GM19099 (cell line): Measurements from ENCODE around the gene DNAJC13.

Source experiments
- POLR2A ChIP-seq: IDR thresholded peaks from 3 replicates; pipeline ENCODE4 v1.6.1; 2011; ENCODE audit warnings: low read depth; ENCODE audit not compliant: insufficient read length; ENCODE audit errors: extremely low read depth

Gene DNAJC13

GRCh38 chr3:132405188-132405587 lies 12.1 kb upstream of the DNAJC13 start:
- no peak for TF ChIP-seq POLR2A

GRCh38 chr3:132405609-132406299 lies 11.5 kb upstream of the DNAJC13 start:
- no peak for TF ChIP-seq POLR2A

GRCh38 chr3:132406587-132406986 lies 10.7 kb upstream of the DNAJC13 start:
- no peak for TF ChIP-seq POLR2A

DNA sequence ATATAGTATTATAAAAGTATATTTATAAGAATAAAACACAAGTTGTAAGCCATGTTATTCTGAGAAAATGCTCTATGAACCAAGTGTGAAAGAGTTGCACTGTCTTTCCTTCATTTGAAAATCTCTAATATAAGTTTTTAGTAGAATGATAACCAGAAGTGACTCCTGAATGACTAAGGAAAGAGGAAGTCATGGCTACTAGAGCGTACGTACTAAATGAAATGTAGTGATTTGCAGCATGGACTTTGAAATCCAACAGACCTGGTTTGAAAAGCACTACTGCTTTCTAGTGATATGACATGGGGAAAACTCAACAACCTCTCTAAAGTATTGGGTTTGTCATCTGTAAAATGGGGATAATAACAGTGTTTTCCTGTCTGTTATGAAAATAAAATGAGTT lies 10.3 kb upstream of the DNAJC13 start:
- TF ChIP-seq POLR2A: no peak

DNA sequence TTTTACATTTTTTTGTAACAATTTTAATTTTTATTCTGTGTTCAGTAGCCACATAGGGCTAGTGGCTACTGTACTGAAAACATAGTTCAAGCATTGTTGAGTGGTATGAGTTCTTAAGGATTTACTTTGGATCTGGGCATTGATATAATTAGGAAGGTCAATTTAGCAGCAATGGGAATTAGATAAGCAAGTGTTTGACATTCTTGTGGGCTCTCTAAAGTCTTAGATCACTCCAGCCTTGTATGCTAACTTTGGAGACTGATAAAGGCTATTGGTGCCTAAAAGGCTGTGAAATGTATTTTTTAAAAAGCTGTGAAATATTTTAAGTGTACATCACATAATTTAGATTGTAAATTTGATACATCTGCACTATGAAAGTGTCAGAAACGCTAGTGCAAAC lies 2.5 kb upstream of the DNAJC13 start:
- no peak for TF ChIP-seq POLR2A

DNA sequence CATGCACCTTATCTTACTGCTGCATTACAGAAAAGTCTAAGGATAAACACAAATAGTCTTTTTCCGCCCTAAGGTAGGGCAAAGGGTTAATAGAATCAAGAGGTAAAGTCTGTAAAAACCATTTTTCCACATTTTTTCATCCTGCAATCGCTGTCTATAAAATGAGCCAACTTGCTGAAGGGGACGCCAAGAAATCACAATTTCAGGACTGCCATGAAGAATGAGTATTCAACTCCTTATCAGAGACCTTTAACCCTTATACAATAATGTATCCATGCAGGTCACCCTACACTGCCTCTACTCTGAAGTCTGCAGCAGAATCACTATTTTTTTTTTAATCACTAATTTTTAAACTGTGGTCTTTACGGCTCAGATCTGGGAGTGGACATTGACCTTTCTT lies 1.1 kb upstream of the DNAJC13 start:
- TF ChIP-seq POLR2A: no peak

DNA sequence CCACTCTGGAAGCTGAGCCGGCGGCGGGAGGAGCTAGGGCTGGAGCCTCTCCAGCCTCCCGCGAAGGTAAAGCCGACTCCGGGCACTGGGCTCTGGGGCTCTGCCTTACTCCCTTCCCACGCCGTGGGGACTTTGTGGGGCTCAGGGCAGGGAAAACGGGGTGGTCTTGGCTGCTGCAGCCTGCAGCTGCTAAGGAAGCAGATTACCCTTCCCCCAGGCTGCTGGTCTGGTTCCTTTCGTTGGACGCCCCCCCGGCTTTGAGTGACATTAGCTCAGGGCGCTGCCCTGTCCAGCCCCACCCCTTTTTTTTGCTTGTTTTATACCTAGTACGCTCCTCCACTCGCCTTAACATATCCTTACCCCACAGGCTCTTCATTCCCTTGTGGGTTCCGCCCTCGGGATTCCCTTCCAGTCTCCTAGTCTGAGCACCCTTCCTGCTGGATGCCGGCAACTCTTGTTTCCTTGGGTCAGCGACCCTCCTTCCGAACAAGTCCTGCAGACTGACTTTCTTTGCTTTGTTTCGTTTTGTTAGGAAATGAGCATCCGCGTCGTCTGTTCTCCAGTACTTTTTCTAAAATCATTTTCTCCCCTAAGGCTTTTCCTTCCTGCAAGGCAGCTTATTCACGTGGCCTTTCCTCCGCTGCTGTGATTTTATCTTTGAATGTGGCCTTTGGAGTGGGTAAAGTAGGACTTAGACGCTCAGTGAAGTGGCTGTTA lies 551 bp downstream of the DNAJC13 start:
- peak; percentile 55 for TF ChIP-seq POLR2A

DNA sequence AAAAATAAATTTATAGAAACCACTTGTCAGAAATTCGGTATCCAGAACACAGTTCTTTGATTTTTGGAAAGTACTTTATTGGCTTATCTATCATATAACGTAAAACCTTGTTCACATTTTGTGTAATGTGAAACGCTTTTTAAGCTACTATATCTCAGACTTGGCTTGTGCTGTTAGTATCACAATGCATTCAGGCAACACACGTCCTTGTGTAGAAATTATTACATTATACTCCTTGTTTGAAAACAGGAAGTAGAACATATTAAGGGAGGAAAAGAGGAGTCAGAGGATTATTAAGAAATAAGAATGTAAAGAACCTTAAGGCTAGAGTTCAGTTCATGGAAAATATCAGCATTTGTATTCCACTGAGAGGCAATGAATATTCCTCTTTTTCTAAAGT lies 1.6 kb downstream of the DNAJC13 start:
- TF ChIP-seq POLR2A: no peak

GRCh38 chr3:132421832-132422231 lies 4.5 kb downstream of the DNAJC13 start:
- TF ChIP-seq POLR2A: no peak

DNA sequence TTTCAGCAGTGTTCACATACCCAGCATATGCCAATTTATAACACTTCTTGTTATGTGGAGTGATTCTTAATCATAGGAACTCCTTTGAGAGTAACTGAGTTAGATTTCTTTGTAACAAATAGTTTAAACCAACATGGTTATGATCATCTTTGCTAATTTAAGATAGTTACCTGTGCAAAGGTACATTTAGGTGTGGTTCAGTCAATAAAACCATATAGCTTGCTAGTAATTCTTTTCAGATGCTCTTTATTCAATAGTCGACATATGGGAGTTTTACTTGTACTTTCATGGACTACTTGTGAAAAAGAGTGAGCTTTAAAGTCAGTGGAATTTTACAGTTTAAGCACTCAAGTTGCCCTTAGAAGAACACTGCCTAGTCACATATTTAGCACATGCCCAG lies 5.2 kb downstream of the DNAJC13 start:
- TF ChIP-seq POLR2A: no peak

DNA sequence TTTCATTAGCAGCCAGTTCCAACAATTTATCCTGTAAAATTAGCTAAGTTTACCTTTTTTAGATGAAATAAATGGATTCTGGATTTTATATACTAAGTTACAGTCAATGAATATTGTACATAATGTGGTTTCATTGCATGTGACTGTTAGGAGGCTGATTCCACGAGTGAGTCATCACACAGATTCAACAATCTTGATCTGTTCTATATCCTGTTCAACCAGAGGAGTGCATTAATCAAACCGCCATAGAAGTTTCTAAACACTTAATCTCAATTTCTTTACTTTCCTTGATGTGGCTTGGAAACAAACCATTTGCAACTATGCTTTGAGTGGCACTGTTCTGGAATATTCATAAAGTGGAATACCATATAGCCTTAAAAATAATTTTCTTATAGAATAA lies 15.3 kb downstream of the DNAJC13 start:
- TF ChIP-seq POLR2A: no peak

- TF ChIP-seq POLR2A: no peak
These were observed 15.8 kb downstream of the DNAJC13 start for GRCh38 chr3:132433121-132433520.

- no peak for TF ChIP-seq POLR2A
These were observed 18.1 kb downstream of the DNAJC13 start for GRCh38 chr3:132435224-132435910.

DNA sequence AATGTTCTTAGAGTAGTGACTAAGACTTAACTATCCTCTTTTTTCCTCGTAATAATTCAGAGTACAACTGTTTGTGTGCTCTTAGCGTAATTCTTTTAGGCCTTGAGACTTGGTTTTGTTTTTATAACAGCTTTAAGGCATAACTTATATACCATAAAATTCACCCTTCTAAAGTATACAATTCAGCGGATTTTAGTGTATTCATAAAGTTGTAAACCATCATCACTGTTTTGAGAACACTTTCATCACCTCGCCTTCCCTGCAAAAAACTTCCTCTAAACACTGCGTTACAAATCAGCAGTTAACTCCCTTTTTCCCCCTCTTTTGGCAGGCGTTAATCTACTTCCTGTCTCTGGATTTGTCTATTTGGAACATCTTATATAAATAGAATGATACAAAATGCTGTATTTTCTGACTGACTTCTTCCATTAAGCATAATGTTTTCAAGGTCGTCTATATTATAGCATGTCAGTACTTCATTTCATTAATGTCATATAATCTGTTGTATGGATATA lies 18.7 kb downstream of the DNAJC13 start:
- no peak for TF ChIP-seq POLR2A

DNA sequence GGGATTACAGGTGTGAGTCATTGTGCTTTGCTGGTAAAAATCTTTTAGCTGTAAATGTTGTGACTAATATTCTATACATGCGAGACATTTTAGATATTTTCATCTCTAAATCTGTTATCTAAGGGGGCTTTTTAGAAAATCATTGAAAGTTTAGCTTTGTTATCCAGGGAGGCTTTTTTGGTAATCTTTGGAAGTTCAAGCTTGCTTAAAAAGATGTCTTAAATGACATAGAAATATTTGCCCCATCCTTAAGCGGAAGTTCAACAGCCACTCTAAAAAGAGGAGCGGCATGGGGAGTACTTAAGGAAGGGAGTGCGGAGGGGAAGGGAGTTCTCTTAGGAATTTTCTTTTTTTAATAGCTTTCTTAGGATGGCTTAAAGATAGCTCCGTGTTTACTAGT lies 26.1 kb downstream of the DNAJC13 start:
- TF ChIP-seq POLR2A: no peak

DNA sequence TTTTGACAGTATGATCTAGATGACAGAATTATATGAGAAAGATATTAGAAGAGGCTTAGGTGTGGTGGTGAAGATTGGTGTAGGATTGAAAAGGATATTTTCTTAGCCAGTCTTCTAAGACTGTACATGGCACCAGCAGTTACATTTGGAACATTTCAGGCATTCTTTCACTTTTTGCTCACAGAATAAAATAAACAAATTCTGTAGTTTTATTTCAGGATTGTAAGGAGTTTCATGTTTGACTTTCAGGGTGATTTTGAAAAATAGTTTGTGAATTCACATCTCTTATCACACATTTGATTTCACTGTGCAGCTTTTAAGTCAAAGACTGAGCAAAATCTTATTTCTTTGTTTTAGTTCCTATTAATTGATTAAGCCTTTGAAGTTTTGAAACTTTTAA lies 27.1 kb downstream of the DNAJC13 start:
- no peak for TF ChIP-seq POLR2A

GRCh38 chr3:132445817-132446216 lies 28.5 kb downstream of the DNAJC13 start:
- TF ChIP-seq POLR2A: no peak
